Esophagus squamous epithelium (tissue), 5 donors: ENCODE results near the gene PMIS2. TPM values are rescaled to one million over a fixed set of nuclear protein-coding genes. Genes with fewer than 3 reads are reported as not detected.

ENCODE experiments used
- DNase-seq: peaks from one replicate; lab custom pipeline; 2025; lab: John Stamatoyannopoulos, UW
- H3K27ac ChIP-seq, 4 donors: fragments of 200-600 bp; sonication (generic); one replicate each; pipeline ENCODE4 v1.5.1; 2016 to 2019; ENCODE audit warnings: mild to moderate bottlenecking in 1 of 4
- H3K27me3 ChIP-seq, 4 donors: fragments of 200-600 bp; sonication (generic); 1 replicate in 3 of 4; 2 replicates in 1 of 4; pipeline versions ENCODE4 v1.5.1 to v1.6.0; 2017 to 2021; ENCODE audit warnings: antibody characterized with exemption in 1 of 4
- H3K36me3 ChIP-seq, 3 donors: fragments of 200-600 bp; sonication (generic); one replicate each; pipeline ENCODE4 v1.5.1; 2016 to 2019
- H3K4me1 ChIP-seq, 3 donors: fragments of 200-600 bp; sonication (generic); one replicate each; pipeline ENCODE4 v1.5.1; 2017 to 2019
- H3K4me3 ChIP-seq, 4 donors: fragments of 200-600 bp; sonication (generic); 1 replicate in 3 of 4; 2 replicates in 1 of 4; pipeline ENCODE4 v1.5.1; 2016 to 2019; ENCODE audit warnings: mild to moderate bottlenecking in 2 of 4, moderate library complexity in 1 of 4
- H3K9me3 ChIP-seq, 3 donors: fragments of 200-600 bp; sonication (generic); one replicate each; pipeline ENCODE4 v1.5.1; 2016 to 2019
- CTCF ChIP-seq, 6 experiments: fragments of 450-650 bp in 4 of 6; fragments of 200-600 bp in 2 of 6; sonication (generic) in 2 of 6; IDR thresholded peaks; one replicate each; pipeline ENCODE4 v1.5.1; 2016 to 2019; ENCODE audit warnings: antibody characterized with exemption in 6 of 6, mild to moderate bottlenecking in 4 of 6, moderate library complexity in 4 of 6
- POLR2A ChIP-seq, 4 donors: fragments of 450-650 bp; IDR thresholded peaks; one replicate each; pipeline ENCODE4 v1.6.1; 2017; ENCODE audit warnings: antibody characterized with exemption in 4 of 4, mild to moderate bottlenecking in 4 of 4, moderate library complexity in 3 of 4
- WGBS, 2 donors: methylation state at CpG; one replicate each; pipeline ENCODE4 v1.1.5; 2018; 5-methylcytosine and 5-hydroxymethylcytosine counted together
- intact Hi-C: fragments of 100-400 bp; cut with DNase I; formaldehyde crosslinking; loops from one replicate; pipeline ENCODE4 v1.15.0; 2022
- total RNA-seq, 4 donors: library from RNA; depleted of rRNA; stranded (reverse); fragments of >200 nt; gene quantifications; one replicate each; pipeline ENCODE4 v1.1.0, GENCODE V29; 2016
- donor health status: DM: yes; HTN: yes; CAD: no.

The PMIS2 gene
- total RNA-seq, 4 donors from 2014 or later: not detected

GRCh38 chr19:35618857-35619256, 32.9 kb downstream of the PMIS2 start:
- TF ChIP-seq POLR2A (IDR thresholded peaks at IDR 0.05): no peak
- TF ChIP-seq CTCF (IDR thresholded peaks at IDR 0.05): no peak
- no peaks in the 10 kb centered on the region for H3K27me3 ChIP-seq
- intact Hi-C loops: no loop called here
- WGBS, 2 donors: 87% methylated on average over 3 of the region's 7 CpGs; no CpG with 5 or more reads in 1 of the 2 donors
- no peaks in the 10 kb centered on the region for H3K9me3 ChIP-seq
- DNase-seq: no peak
- peaks cover 0 to under 1% (median 0%) of the 10 kb centered on the region in 3 donors for H3K4me1 ChIP-seq
- H3K4me3 ChIP-seq: no peak overlapping the region
- H3K36me3 ChIP-seq: peaks cover 0 to 66% (median 5%) of the 10 kb centered on the region in 3 donors
- no peak overlapping the region for H3K27ac ChIP-seq

GRCh38 chr19:35619290-35619923, 33.4 kb downstream of the PMIS2 start:
- H3K27ac ChIP-seq: no peak overlapping the region
- H3K27me3 ChIP-seq: no peaks in the 10 kb centered on the region
- no peak for DNase-seq
- H3K36me3 ChIP-seq: peaks cover 0 to 66% (median 5%) of the 10 kb centered on the region in 3 donors
- whole genome bisulfite sequencing, 2 donors: 93 to 100% methylated on average over 7 to 11 of the region's 12 CpGs
- TF ChIP-seq CTCF (IDR thresholded peaks at IDR 0.05) (no peak), POLR2A (IDR thresholded peaks at IDR 0.05) (no peak)
- H3K9me3 ChIP-seq: no peaks in the 10 kb centered on the region
- intact Hi-C loops: no loop called here
- no peaks in the 10 kb centered on the region for H3K4me1 ChIP-seq
- H3K4me3 ChIP-seq: no peak overlapping the region

GRCh38 chr19:35620001-35620400, 34.0 kb downstream of the PMIS2 start:
- Histone ChIP-seq H3K4me3 (no peak overlapping the region), H3K27ac (no peak overlapping the region), H3K4me1 (no peaks in the 10 kb centered on the region), H3K9me3 (no peaks in the 10 kb centered on the region), H3K36me3 (peaks cover 0 to 63% (median 4%) of the 10 kb centered on the region in 3 donors), H3K27me3 (no peaks in the 10 kb centered on the region)
- intact Hi-C loops: no loop called here
- no peak for TF ChIP-seq CTCF (IDR thresholded peaks at IDR 0.05)
- TF ChIP-seq POLR2A (IDR thresholded peaks at IDR 0.05): no peak
- 96 to 97% methylated on average over 4 to 12 of the region's 17 CpGs for WGBS, 2 donors
- no peak for DNase-seq

- DNase-seq: no peak
- Histone ChIP-seq H3K4me1 (no peaks in the 10 kb centered on the region), H3K36me3 (peaks cover 0 to 47% (median 0%) of the 10 kb centered on the region in 3 donors), H3K27ac (no peak overlapping the region), H3K9me3 (no peaks in the 10 kb centered on the region), H3K27me3 (no peaks in the 10 kb centered on the region), H3K4me3 (no peak overlapping the region)
- WGBS, 2 donors: 93% methylated on average over 2 of the region's 9 CpGs; no CpG with 5 or more reads in 1 of the 2 donors
- intact Hi-C loops: no loop called here
- TF ChIP-seq CTCF (IDR thresholded peaks at IDR 0.05) (no peak), POLR2A (IDR thresholded peaks at IDR 0.05) (no peak)
Measured at GRCh38 chr19:35621708-35622107, 35.7 kb downstream of the PMIS2 start.

GRCh38 chr19:35622750-35623149, 36.8 kb downstream of the PMIS2 start:
- Histone ChIP-seq H3K9me3 (no peaks in the 10 kb centered on the region), H3K36me3 (peaks cover 0 to 37% (median 0%) of the 10 kb centered on the region in 3 donors), H3K4me3 (no peak overlapping the region), H3K4me1 (peaks cover 0 to under 1% (median 0%) of the 10 kb centered on the region in 3 donors), H3K27me3 (no peaks in the 10 kb centered on the region), H3K27ac (no peak overlapping the region)
- 88 to 92% methylated on average over 9 to 13 of the region's 13 CpGs for WGBS, 2 donors
- no peak for DNase-seq
- intact Hi-C loops: no loop called here
- TF ChIP-seq POLR2A (IDR thresholded peaks at IDR 0.05): no peak
- TF ChIP-seq CTCF (IDR thresholded peaks at IDR 0.05): no peak
